AG04449 (cell line): ENCODE results near the gene NPTX1.

Source experiments
- CTCF ChIA-PET: fragments of 350-600 bp; formaldehyde crosslinking; extraction: SDS; loops from one replicate; lab custom pipeline; 2021; ENCODE audit warnings: antibody characterized with exemption; lab: Yijun Ruan, JAX
- POLR2A ChIA-PET: fragments of 400-600, 350-600 bp; formaldehyde crosslinking; extraction: SDS; loops from one replicate; lab custom pipeline; 2020; ENCODE audit warnings: antibody characterized with exemption, inconsistent platforms; lab: Yijun Ruan, JAX
- DNase-seq: peaks from one replicate; pipeline ENCODE4 v3.0.0-alpha.2; 2010; ENCODE audit warnings: low read depth, low spot score
- H3K4me3 ChIP-seq: 2 replicates; pipeline ENCODE4 v1.5.1; 2011; ENCODE audit warnings: low read depth, mild to moderate bottlenecking, control low read depth, low read length
- TF ChIP-seq, protein P1 (sequence below): IDR thresholded peaks from one replicate; pipeline ENCODE4 v1.5.1; 2011; ENCODE audit warnings: mild to moderate bottlenecking, moderate library complexity, low read length, control low read depth, inconsistent platforms; ENCODE audit not compliant: insufficient read depth; ENCODE audit errors: missing control alignments

The NPTX1 gene

GRCh38 chr17:80428796-80429195 lies 47.6 kb downstream of the NPTX1 start:
- ChIA-PET CTCF (interaction anchor here (1.1 to 9.1 kb wide), 5 partner anchors 9 to 553 kb away, joined by 4 to 140 read pairs (median 17); partner anchors contain the start of gene ENDOV), POLR2A (no interaction called here)
- no peak overlapping the region for H3K4me3 ChIP-seq
- no peak for DNase-seq
- TF ChIP-seq, protein P1, sequence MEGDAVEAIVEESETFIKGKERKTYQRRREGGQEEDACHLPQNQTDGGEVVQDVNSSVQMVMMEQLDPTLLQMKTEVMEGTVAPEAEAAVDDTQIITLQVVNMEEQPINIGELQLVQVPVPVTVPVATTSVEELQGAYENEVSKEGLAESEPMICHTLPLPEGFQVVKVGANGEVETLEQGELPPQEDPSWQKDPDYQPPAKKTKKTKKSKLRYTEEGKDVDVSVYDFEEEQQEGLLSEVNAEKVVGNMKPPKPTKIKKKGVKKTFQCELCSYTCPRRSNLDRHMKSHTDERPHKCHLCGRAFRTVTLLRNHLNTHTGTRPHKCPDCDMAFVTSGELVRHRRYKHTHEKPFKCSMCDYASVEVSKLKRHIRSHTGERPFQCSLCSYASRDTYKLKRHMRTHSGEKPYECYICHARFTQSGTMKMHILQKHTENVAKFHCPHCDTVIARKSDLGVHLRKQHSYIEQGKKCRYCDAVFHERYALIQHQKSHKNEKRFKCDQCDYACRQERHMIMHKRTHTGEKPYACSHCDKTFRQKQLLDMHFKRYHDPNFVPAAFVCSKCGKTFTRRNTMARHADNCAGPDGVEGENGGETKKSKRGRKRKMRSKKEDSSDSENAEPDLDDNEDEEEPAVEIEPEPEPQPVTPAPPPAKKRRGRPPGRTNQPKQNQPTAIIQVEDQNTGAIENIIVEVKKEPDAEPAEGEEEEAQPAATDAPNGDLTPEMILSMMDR, result no peak

DNA sequence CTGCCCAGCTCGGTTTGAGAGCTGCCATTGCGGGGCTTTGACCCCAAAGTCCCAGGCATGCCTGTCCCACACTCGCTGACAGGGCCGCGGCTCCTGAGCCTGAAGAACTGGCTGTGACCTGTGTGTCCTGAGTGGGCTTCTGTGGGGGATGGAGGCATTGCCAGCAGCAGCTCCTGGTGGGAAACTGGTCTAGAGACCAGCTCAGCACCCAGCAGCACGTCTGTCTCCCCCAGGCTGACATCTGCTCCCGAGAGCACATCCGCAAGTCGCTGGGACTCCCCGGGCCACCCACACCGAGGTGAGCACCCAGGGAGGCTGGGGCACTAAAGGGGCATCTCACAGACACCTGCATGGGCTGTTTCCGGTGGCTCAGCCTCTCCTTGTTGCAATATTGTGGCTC lies 48.0 kb downstream of the NPTX1 start:
- TF ChIP-seq, protein P1, result no peak
- POLR2A ChIA-PET, result no interaction called here

DNA sequence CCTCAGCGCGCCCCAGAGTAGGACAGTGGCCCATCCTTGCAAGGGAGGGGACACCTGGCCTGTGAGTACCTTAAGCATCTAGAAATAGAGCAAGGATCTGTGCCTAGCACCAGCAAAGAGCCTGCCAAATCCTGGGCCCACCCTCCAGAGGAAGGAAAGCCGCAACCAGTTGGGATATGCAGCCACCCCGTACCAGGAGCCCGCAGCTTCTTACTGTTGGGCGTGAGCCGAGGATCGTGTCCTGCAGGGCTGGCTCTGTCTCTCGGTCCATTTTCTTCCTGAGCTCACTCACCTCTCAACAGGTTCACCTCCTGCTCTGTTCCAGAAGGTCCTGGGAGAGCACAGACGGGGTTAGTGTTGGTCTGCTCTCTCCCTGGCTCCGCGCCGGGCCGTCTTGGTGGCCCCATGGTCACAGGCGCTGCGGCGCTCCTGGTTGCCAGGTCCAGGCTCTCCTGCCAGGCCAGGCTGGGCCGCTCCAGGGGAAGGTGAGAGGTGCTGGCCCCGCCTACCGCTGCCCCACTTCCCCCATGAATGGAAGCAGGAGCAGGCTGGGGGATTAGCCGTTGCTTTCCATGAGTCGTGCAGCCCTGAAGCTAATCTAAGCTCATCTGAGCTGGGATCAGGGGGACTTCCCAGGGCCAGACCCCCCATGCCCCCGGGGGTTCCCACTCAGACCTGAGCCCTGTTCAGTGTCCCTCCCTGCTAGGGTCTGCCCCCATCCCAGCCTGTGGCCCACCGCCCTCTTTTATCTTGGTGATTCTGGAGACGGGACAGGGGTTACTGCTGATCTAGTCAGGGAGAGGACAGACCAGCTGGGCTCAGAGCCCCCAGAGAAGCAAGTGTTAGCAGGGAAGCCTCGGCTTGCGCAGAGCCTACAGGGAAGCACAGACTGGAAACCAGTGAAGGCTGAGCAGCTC lies 48.8 kb downstream of the NPTX1 start:
- ChIA-PET CTCF (interaction anchor here (0.6 to 9.1 kb wide), 59 partner anchors 8 to 675 kb away, joined by 3 to 140 read pairs (median 4); partner anchors contain the start of genes CHMP6 and ENDOV), POLR2A (interaction anchor here (0.6 to 1.1 kb wide), 3 partner anchors 132 to 557 kb away, joined by 3 to 4 read pairs (median 4); no protein-coding TSS in a partner anchor)
- TF ChIP-seq, protein P1, result no peak
- no peak overlapping the region for H3K4me3 ChIP-seq
- no peak for DNase-seq

More for the DNA sequence above, 48.0 kb downstream of the NPTX1 start:
- H3K4me3 ChIP-seq, result no peak overlapping the region
- DNase-seq, result no peak
- CTCF ChIA-PET, result interaction anchor here (0.9 to 9.1 kb wide), 12 partner anchors 9 to 556 kb away, joined by 3 to 140 read pairs (median 7); partner anchors contain the start of gene ENDOV

- no peak for DNase-seq
- TF ChIP-seq, protein P1, result peak; percentile 96
- ChIA-PET CTCF (interaction anchor here (0.6 to 9.1 kb wide), 56 partner anchors 8 to 687 kb away, joined by 3 to 140 read pairs (median 4); partner anchors contain the start of genes CHMP6 and ENDOV), POLR2A (interaction anchor here (1.0 to 1.1 kb wide), 2 partner anchors 543 to 558 kb away, joined by 4 read pairs; no protein-coding TSS in a partner anchor)
- H3K4me3 ChIP-seq, result no peak overlapping the region
Measured at GRCh38 chr17:80426671-80427326, 49.6 kb downstream of the NPTX1 start.

GRCh38 chr17:80425835-80426426 lies 50.5 kb downstream of the NPTX1 start:
- TF ChIP-seq, protein P1, result no peak
- POLR2A ChIA-PET, result interaction anchor here (0.6 kb wide), 1 partner anchor 47 kb away, joined by 3 read pairs; no protein-coding TSS in a partner anchor
- CTCF ChIA-PET, result interaction anchor here (0.9 to 9.1 kb wide), 10 partner anchors 10 to 558 kb away, joined by 3 to 140 read pairs (median 5); partner anchors contain the start of gene ENDOV
- DNase-seq, result no peak
- H3K4me3 ChIP-seq, result no peak overlapping the region
